CD4-positive, alpha-beta T cell treated with Interferon alpha-2 for 1 hour (primary cell): ENCODE measurements around the gene NMNAT2.
A peak's percentile ranks its signal among the peaks of the same experiment; 100 is the strongest.
"Not testable (repeated sequence)": the region's sequence is repeated elsewhere in the genome, so short reads cannot be mapped to it uniquely, and the experiment has no call there.

Experiments
- DNase-seq, 2 donors: peaks; one replicate each; pipeline ENCODE4 v3.0.0-alpha.2; 2020 to 2022

NMNAT2 gene

DNA sequence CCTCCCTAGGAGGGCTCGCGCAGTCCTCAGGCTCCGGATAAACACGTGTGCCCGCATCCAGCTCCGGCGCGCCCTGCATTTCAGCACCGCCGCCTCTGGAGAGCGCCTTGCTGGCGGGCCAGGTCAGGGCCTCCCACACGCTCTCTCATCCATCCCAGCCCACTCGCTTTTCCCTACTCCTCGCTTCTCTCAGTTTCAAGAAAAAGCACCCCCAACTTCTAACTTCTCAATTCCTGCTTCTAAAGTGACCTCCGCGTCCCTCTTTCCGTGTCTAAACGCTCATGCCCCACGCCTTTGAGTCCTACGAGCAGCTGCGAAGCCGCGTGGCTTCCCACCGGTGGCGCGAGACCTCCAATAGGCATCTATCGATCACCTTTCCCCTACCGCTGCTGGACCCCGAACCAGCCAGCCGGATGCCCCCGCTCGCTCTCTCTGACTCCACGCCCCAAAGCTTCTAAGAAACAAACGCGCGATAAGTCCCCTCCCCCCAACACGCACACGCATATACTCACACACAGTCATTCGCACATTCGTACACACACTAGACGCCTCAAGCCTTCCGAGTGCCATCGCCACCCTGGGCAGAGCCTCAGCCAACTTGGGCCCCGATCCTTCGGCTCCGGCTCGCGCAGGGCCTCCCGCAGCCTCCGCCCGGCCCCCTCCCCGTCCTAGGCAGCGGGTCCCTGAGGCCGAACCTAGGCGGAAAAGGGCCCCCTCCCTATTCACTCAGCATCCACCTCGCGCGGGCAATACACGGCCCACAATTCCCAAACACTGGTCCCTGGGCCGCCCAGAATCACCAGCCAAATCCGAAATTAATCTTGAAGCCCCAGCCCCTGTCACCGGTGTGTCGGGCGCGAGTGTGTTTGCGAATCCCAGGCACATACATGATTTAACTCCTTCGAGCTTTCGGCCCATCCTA lies 1.1 kb downstream of the NMNAT2 start:
- DNase-seq, result peak in 1 of 2 donors; percentile 7

DNA sequence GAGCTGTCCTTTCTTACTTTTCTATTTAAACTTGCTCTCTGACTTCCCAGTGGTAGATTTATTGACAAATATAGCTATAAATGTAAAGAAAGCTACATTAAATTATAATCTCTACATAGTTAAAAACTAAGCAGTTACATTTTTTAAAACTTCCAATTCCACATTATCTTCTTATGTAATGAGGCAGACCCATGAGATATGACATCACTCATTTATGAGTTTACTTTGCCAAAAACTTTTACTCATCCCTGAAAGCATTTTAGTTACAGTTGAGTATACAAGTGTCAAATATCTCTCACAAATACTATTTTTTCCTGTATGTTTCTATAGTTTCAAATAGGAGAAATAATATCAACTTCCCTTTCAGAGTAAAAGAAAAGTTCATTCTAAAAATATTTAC lies 3.8 kb downstream of the NMNAT2 start:
- DNase-seq, result no peak

DNA sequence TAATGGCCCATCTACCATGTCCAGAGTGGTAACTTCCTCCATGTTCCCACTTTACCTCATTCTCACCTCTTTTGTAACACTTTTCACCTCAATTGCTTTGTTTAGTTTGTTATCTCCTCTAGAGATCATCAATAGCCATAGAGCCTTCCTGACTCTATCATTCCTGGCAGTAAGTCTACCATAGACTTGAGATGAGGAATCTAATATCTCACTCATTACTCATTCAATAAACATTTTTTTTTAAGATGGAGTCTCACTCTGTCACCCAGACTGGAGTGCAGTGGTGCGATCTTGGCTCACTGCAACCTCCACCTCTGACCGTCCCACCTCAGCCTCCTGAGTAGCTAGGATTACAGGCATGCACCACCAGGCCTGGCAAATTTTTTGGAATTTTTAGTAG lies 7.1 kb downstream of the NMNAT2 start:
- DNase-seq, result no peak

- DNase-seq, result no peak
These were observed 10.2 kb downstream of the NMNAT2 start for GRCh38 chr1:183407961-183408360.

GRCh38 chr1:183407474-183407873 lies 10.7 kb downstream of the NMNAT2 start:
- no peak for DNase-seq

DNA sequence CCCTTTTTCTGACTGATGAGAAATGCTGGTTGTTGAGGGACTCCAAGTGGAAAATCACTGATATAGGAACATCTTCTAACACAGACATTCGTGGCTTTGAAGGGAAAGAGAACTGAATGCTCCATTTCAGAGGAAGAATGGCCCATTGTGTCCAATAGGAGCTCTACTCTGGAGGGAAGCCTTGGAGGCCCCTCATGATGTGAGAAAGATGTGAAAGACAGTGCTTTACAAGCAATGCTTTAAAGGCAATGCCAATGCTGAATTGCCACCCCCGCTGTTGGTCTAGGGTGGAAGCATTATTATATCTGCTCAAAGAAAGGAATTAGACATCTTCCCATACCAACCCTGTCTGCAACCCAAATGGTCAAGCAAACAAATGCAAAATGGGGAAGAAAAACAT lies 13.7 kb downstream of the NMNAT2 start:
- DNase-seq, result no peak

DNA sequence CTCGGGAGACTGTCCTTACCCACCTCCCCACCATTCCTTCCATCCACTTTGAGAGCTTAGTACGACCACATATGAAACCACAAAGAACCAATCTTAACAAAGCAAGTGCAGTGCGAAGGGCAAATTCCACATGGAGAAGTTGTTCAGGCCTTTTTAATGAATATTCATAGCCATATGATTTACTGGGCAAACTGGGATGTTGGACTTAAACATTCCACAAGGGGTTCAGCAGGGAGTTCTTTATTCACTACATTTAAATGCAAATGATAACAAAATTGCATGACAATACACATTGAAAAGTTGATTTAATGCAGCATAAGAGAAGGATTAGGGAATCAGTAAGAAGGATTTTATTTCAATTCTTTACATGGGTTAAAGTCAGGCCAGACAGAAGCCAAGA lies 14.7 kb downstream of the NMNAT2 start:
- no peak for DNase-seq

DNA sequence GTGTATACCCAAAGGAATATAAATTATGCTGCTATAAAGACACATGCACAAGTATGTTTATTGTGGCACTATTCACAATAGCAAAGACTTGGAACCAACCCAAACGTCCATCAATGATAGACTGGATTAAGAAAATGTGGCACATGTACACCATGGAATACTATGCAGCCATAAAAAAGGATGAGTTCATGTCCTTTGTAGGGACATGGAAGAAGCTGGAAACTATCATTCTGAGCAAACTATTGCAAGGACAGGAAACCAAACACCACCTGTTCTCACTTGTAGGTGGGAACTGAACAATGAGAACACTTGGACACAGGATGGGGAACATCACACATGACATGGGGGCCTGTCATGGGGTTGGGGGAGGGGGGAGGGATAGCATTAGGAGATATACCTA lies 16.6 kb downstream of the NMNAT2 start:
- not testable (repeated sequence) for DNase-seq

GRCh38 chr1:183394435-183394834 lies 23.7 kb downstream of the NMNAT2 start:
- no peak for DNase-seq

DNA sequence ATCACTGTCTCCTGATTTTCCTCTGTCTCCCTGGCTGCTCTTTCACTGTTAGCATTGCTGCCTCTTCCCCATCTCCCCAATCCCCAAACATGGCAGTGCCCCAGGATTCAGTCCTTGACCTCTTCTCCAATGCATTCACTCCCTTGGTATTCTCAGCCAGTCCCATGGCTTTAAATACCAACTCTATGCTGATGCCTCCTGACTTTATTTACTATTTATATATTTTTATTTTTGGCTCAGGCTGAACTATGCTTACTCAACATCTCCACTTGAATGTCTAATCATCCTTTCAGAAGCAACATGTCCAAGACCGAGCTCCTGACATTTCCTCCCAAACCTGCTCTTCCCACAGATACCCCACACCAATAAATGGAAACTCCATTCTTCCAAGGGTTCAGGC lies 26.3 kb downstream of the NMNAT2 start:
- DNase-seq, result no peak

- DNase-seq, result no peak
These were observed 27.6 kb downstream of the NMNAT2 start for GRCh38 chr1:183390561-183390960.

DNA sequence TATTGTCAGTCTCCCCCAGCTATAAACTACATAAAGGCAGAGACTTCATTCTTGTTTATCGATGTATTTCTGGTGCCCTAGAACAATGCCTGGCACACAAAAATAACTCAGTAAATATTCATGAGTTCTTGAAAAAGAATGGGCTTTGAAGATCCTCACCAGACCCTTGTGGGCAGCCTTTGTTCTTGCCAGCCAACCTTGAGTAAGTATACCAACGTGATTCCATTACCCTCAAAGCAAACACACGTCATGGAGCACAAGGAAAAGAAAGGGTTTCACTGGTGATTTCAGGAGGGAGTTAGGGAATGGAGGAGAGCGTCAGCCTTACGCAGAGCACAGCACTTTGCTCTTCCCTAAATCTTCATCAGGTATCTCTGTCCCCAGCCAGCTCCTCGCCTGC lies 29.4 kb downstream of the NMNAT2 start:
- no peak for DNase-seq

- DNase-seq, result no peak
These were observed 32.6 kb downstream of the NMNAT2 start for GRCh38 chr1:183385340-183386144.

- no peak for DNase-seq
These were observed 38.2 kb downstream of the NMNAT2 start for GRCh38 chr1:183379951-183380350.

- DNase-seq, result no peak
These were observed 42.8 kb downstream of the NMNAT2 start for GRCh38 chr1:183375381-183375780.

DNA sequence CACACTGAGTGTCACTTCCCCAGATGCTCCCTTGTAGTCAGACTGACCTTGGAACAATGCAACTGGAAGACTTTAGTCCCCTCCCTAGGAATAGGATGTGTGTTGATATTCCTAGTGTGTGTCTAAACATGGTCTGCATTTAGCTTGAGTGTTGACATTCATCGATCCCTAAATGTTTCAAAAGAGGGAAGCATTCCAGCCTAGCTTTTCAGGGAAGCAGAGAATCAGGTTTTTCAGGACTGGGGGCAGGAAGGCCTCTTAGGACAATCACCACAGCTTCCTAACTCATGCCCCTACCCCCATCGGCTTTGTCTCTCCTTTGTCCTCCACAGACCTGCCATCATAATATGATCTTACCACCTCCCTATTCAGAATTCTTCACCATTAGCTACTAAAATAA lies 43.4 kb downstream of the NMNAT2 start:
- DNase-seq, result no peak

- DNase-seq, result no peak
These were observed 45.5 kb downstream of the NMNAT2 start for GRCh38 chr1:183372586-183373230.

DNA sequence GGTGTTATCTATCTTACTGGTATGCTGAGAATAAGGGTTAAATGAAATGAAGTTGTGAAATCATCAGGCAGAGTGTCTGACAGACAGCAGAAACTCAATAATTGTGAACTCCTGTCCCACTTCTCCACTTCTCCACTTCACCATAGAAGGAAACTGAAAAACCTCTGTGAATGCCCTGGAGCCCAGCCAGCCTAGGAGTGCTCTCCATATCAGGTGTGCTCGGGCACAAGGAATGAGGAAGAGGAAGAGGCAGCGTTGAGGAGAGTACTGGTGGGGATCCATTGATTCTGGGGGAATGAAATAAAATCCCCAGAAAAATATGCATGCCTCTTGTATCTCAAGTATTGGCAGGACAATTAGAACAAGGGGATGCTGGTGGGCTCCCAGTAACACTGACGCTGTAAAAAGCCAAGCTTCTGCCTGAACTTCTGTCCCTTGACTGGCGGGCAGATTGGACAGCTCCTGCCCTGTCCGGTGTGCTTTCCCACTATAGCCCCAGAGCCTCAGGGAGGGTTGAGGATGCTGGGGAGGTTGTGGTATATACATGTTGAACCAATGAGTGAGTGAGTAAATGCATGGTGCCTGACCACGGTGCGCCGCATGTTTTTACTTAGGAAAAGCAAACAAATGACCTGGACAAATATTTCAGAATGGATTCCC lies 47.7 kb downstream of the NMNAT2 start:
- DNase-seq, result no peak

DNA sequence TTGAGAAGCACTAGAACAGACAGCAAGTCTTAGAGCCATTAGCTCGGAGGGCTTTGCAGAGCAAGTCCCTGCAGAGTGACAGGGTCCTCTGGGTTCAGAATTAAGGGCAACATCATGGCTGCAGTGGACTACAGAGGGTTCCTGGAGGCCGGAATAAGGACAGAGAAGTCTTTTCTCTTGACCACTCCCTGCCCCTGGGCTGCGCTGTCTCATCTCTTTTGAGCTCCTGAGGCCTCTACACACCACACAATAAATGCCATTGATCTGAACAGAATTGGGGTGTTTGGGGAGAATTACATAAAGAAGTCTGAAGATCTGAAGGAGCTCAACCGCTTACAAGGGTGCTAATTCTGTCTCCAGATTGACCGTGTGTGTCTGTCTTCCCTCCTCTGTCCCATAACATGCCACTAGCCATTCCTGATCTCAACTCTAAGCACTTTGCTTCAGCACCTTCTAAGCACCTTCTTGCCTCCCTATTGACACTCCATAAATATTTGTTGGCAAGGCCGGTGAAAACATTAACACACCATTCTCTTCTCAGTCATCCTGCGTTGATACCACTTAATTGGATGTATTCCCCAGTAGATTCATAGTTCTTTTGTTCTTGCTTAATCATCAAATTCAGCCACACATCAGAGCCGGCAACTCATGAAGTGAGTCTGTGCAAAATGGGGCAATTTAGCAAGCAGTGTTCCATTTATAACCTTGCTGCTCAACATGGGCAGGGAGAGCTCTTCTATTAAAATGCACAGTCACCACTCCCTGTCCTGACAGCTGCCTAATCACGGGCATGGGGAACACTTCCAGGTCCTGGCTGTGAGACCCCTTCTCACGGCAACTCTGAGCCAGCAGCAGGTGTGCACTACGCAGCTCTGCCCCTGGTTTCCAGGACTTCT lies 49.7 kb downstream of the NMNAT2 start:
- DNase-seq, result no peak

GRCh38 chr1:183366116-183366515 lies 52.1 kb downstream of the NMNAT2 start:
- no peak for DNase-seq

DNA sequence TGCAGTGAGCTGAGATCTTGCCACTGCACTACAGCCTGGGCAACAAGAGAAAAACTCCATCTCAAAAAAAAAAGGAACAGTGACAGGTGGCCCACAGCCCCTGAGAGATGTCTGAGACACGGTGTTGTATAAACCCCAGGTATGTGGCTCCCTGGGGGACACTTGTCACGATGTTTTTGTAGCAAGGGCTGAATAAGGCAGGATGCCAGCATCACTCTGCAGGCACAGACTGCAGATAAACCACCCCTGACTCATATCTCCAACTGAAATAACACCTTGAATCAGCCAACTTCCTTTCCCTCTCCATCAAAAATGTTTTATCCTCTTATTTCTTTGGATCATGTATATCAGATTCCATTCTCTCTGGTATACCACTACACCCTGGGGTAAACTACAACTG lies 52.5 kb downstream of the NMNAT2 start:
- DNase-seq, result no peak

DNA sequence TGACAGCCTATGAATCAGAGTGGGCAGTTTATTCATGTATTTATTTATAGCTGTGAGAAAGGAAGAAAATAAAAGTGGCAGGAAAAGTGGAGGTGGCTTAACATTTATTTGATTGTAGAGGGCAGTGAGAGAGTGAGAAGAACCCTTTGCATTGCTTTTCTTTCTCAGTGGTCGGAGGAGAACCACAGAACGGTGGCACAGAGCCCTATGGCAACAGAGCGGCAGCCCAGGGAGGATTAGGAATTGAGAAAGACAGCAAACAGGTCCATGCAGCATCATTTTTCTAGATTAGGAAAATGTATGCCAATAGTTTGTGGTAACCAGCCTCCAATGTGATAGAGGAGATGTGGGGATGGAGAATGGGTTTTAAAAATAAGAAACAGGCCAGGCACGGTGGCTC lies 53.1 kb downstream of the NMNAT2 start:
- DNase-seq, result no peak
